HEK293 (cell line): Measurements from ENCODE around the gene ZNF576.

ENCODE experiments used
- CTCF ChIA-PET: fragments of 350-600 bp; formaldehyde crosslinking; extraction: SDS; loops from one replicate; lab custom pipeline; 2021; ENCODE audit warnings: antibody characterized with exemption; lab: Yijun Ruan, JAX
- POLR2A ChIA-PET: fragments of 300-600 bp; formaldehyde crosslinking; extraction: SDS; loops from one replicate; lab custom pipeline; 2020; ENCODE audit warnings: antibody characterized with exemption, inconsistent platforms; lab: Yijun Ruan, JAX
- H3K27ac ChIP-seq: fragments of 200-500 bp; sonication (Bioruptor generic); 2 replicates; pipeline ENCODE4 v1.5.1; 2014; ENCODE audit warnings: low read depth, low read length, control low read depth, inconsistent platforms; ENCODE audit errors: extremely low read depth
- H3K36me3 ChIP-seq, 2 experiments: fragments of 200-500 bp in 1 of 2; sonication (Bioruptor generic) in 1 of 2; 1 replicate in 1 of 2; 2 replicates in 1 of 2; pipeline ENCODE4 v1.5.1; 2014 to 2017; ENCODE audit warnings: inconsistent platforms in 2 of 2, low read length in 2 of 2; ENCODE audit not compliant: control insufficient read depth in 2 of 2, insufficient read depth in 1 of 2
- H3K4me1 ChIP-seq: fragments of 200-500 bp; sonication (Bioruptor generic); 2 replicates; pipeline ENCODE4 v1.5.1; 2014; ENCODE audit warnings: mild to moderate bottlenecking, low read length, inconsistent platforms; ENCODE audit not compliant: control insufficient read depth, insufficient read depth
- H3K4me3 ChIP-seq: 2 replicates; pipeline ENCODE4 v1.5.1; 2011; ENCODE audit warnings: low read depth, mild to moderate bottlenecking, control low read depth, low read length, moderate library complexity
- H3K9me3 ChIP-seq: fragments of 200-500 bp; sonication (Bioruptor generic); 2 replicates; pipeline ENCODE4 v1.5.1; 2014; ENCODE audit warnings: low read depth, low read length, inconsistent platforms; ENCODE audit not compliant: control insufficient read depth, insufficient read depth
- ELK4 ChIP-seq: IDR thresholded peaks from 2 replicates; pipeline ENCODE4 v1.6.1; 2011; ENCODE audit warnings: mild to moderate bottlenecking, low read depth, low read length, borderline replicate concordance
- HIC1 ChIP-seq: fragments of 450-650 bp; formaldehyde crosslinking; IDR thresholded peaks from 2 replicates; pipeline ENCODE4 v1.5.1; 2016; ENCODE audit warnings: missing biosample characterization, missing genetic modification characterization
- KLF1 ChIP-seq: fragments of 450-650 bp; formaldehyde crosslinking; IDR thresholded peaks from 2 replicates; pipeline ENCODE4 v1.5.1; 2016; ENCODE audit warnings: missing biosample characterization, missing genetic modification characterization
- PRDM1 ChIP-seq: fragments of 450-650 bp; formaldehyde crosslinking; IDR thresholded peaks from 2 replicates; pipeline ENCODE4; 2016; ENCODE audit warnings: missing biosample characterization, missing genetic modification characterization
- SCRT1 ChIP-seq: fragments of 450-650 bp; formaldehyde crosslinking; IDR thresholded peaks from 2 replicates; pipeline ENCODE4 v1.5.1; 2016; ENCODE audit warnings: missing biosample characterization, missing genetic modification characterization, borderline replicate concordance
- SETDB1 ChIP-seq: IDR thresholded peaks from one replicate; pipeline ENCODE4 v1.6.1; 2017; ENCODE audit warnings: mild to moderate bottlenecking, low read length, moderate library complexity, mixed read lengths; ENCODE audit not compliant: insufficient read length
- WT1 ChIP-seq: fragments of 450-650 bp; formaldehyde crosslinking; IDR thresholded peaks from 2 replicates; pipeline ENCODE4 v1.5.1; 2016; ENCODE audit warnings: missing biosample characterization, missing genetic modification characterization
- ZBTB17 ChIP-seq: fragments of 450-650 bp; formaldehyde crosslinking; IDR thresholded peaks from 2 replicates; pipeline ENCODE4 v1.5.1; 2016; ENCODE audit warnings: missing biosample characterization, missing genetic modification characterization
- ZBTB26 ChIP-seq: fragments of 450-650 bp; formaldehyde crosslinking; optimal IDR thresholded peaks from 2 replicates; pipeline ENCODE3; 2016; ENCODE audit warnings: missing biosample characterization, mild to moderate bottlenecking, missing genetic modification characterization
- ZBTB48 ChIP-seq: fragments of 450-650 bp; formaldehyde crosslinking; IDR thresholded peaks from 2 replicates; pipeline ENCODE4 v1.5.1; 2016; ENCODE audit warnings: missing biosample characterization, missing genetic modification characterization
- ZNF169 ChIP-seq: fragments of 450-650 bp; formaldehyde crosslinking; IDR thresholded peaks from 2 replicates; pipeline ENCODE4 v1.5.1; 2016; ENCODE audit warnings: missing biosample characterization, missing genetic modification characterization
- ZNF2 ChIP-seq: fragments of 450-650 bp; formaldehyde crosslinking; IDR thresholded peaks from 2 replicates; pipeline ENCODE4 v1.5.1; 2016; ENCODE audit warnings: missing biosample characterization, missing genetic modification characterization
- ZNF280C ChIP-seq: fragments of 450-650 bp; formaldehyde crosslinking; IDR thresholded peaks from 2 replicates; pipeline ENCODE4 v1.5.1; 2016; ENCODE audit warnings: missing biosample characterization, missing genetic modification characterization
- ZNF335 ChIP-seq: fragments of 450-650 bp; formaldehyde crosslinking; conservative IDR thresholded peaks from 2 replicates; pipeline ENCODE4 v1.5.1; 2016; ENCODE audit warnings: missing biosample characterization, missing genetic modification characterization
- ZNF362 ChIP-seq: fragments of 450-650 bp; formaldehyde crosslinking; IDR thresholded peaks from 2 replicates; pipeline ENCODE4 v1.5.1; 2016; ENCODE audit warnings: missing biosample characterization, missing genetic modification characterization
- ZNF391 ChIP-seq: fragments of 450-650 bp; formaldehyde crosslinking; IDR thresholded peaks from 2 replicates; pipeline ENCODE4 v1.5.1; 2016; ENCODE audit warnings: low read depth, missing biosample characterization, missing genetic modification characterization, borderline replicate concordance
- ZNF530 ChIP-seq: fragments of 450-650 bp; formaldehyde crosslinking; IDR thresholded peaks from 2 replicates; pipeline ENCODE4 v1.5.1; 2016; ENCODE audit warnings: low read depth, missing biosample characterization, missing genetic modification characterization
- ZNF558 ChIP-seq: fragments of 450-650 bp; formaldehyde crosslinking; IDR thresholded peaks from 2 replicates; pipeline ENCODE4 v1.5.1; 2016; ENCODE audit warnings: missing biosample characterization, missing genetic modification characterization
- ZNF596 ChIP-seq: fragments of 450-650 bp; IDR thresholded peaks from 2 replicates; pipeline ENCODE4 v1.5.0; 2018; ENCODE audit warnings: missing biosample characterization, mild to moderate bottlenecking, missing genetic modification characterization, moderate library complexity
- ZNF600 ChIP-seq: fragments of 450-650 bp; formaldehyde crosslinking; IDR thresholded peaks from 2 replicates; pipeline ENCODE4 v1.5.1; 2016; ENCODE audit warnings: missing biosample characterization, missing genetic modification characterization
- ZNF658 ChIP-seq: fragments of 450-650 bp; formaldehyde crosslinking; IDR thresholded peaks from 2 replicates; pipeline ENCODE4; 2016; ENCODE audit warnings: missing biosample characterization, missing genetic modification characterization

The ZNF576 gene

GRCh38 chr19:43636121-43636683, 39.8 kb downstream of the ZNF576 start (continued):
- no peak for TF ChIP-seq HIC1 (tag by site-specific recombination)
- no peak for TF ChIP-seq ELK4
- no peak for TF ChIP-seq WT1
- TF ChIP-seq ZNF600 (tag by site-specific recombination): no peak
- no peak for TF ChIP-seq ZBTB48 (tag by site-specific recombination)
- no peak for TF ChIP-seq ZNF169 (tag by site-specific recombination)
- peak; percentile 19; the same call in 1 of the 2 replicates for TF ChIP-seq SCRT1
- peak; percentile 71 for TF ChIP-seq ZNF335 (tag by site-specific recombination)
- no peak for TF ChIP-seq ZNF658 (tag by site-specific recombination)
- TF ChIP-seq ZNF362: no peak
- no peak for TF ChIP-seq ZNF558 (tag by site-specific recombination)

- Histone ChIP-seq H3K27ac (0 out of 2 replicates have a peak overlapping the region, but pooled peaks have one; percentile 49), H3K4me3 (no peak overlapping the region), H3K36me3 (peaks cover 0 to 9% of the 10 kb centered on the region in 2 experiments; a peak in 1 of 3 replicates), H3K9me3 (no peaks in the 10 kb centered on the region), H3K4me1 (peaks cover 22% of the 10 kb centered on the region)
- POLR2A ChIA-PET: interaction anchor here (0.9 kb wide), 1 partner anchor 13 kb away, joined by 3 read pairs; no protein-coding TSS in a partner anchor
- no peak for TF ChIP-seq ZNF2
- no peak for TF ChIP-seq SETDB1
- no peak for TF ChIP-seq ZNF280C (tag by site-specific recombination)
- TF ChIP-seq PRDM1 (tag by site-specific recombination): peak; percentile 60
- TF ChIP-seq ZBTB17: no peak
- TF ChIP-seq ZNF596 (tag by site-specific recombination): no peak
- no peak for TF ChIP-seq ZBTB26
- 0 out of 2 replicates have a peak, but pooled peaks have one; percentile 5 for TF ChIP-seq KLF1 (tag by site-specific recombination)
- no peak for TF ChIP-seq ZNF391
- TF ChIP-seq ZNF530 (tag by site-specific recombination): no peak
- CTCF ChIA-PET: interaction anchor here (0.8 to 1.6 kb wide), 3 partner anchors 10 to 14 kb away, joined by 3 to 6 read pairs (median 5); no protein-coding TSS in a partner anchor
These were observed 42.0 kb downstream of the ZNF576 start for GRCh38 chr19:43638214-43638994.
